Adrenal gland (tissue), 5 donors: Measurements from ENCODE around the gene PPAT.

Source experiments
- CTCF ChIP-seq, 6 experiments: fragments of 450-650 bp in 4 of 6; fragments of 200-600 bp in 2 of 6; sonication (generic) in 1 of 6; IDR thresholded peaks; 1 replicate in 5 of 6; 2 replicates in 1 of 6; pipeline versions ENCODE4 v1.5.1 to v1.8.0; 2016 to 2021; ENCODE audit warnings: antibody characterized with exemption in 6 of 6, mild to moderate bottlenecking in 2 of 6, moderate library complexity in 1 of 6
- POLR2A ChIP-seq, 2 donors: fragments of 450-650 bp; IDR thresholded peaks; one replicate each; pipeline ENCODE4 v1.6.1; 2017; ENCODE audit warnings: antibody characterized with exemption in 2 of 2, mild to moderate bottlenecking in 2 of 2, moderate library complexity in 1 of 2
- donor health status: DM: no; HTN: no; CAD: no.

GRCh38 chr4:56444719-56445118, 9.3 kb upstream of the PPAT start:
- TF ChIP-seq CTCF (IDR thresholded peaks at IDR 0.05) (no peak), POLR2A (IDR thresholded peaks at IDR 0.05) (no peak)
